ENCODE results near the gene PCSK4. TPM values are rescaled to one million over a fixed set of nuclear protein-coding genes. Genes with fewer than 3 reads are reported as not detected.

Gene PCSK4
- total RNA-seq, 1 experiment from 2014 or later: 7.2 TPM

GRCh38 chr19:1433119-1434039 is 56.8 kb downstream of the PCSK4 start:
- intact Hi-C loops (cut with micrococcal nuclease; ENCODE audit: unreplicated experiment): no loop called here
- peaks cover 61% of the 10 kb centered on the region for H3K36me3 ChIP-seq (ENCODE audit: insufficient read depth, low read length, poor library complexity, severe bottlenecking)
- DNase-seq (ENCODE audit: low spot score): no peak
- no peaks in the 10 kb centered on the region for H3K27me3 ChIP-seq (replicated peaks; ENCODE audit: insufficient read depth, low read depth, low read length, poor library complexity)
- no peak overlapping the region for H3K27ac ChIP-seq (ENCODE audit: low read depth, low read length, poor library complexity, severe bottlenecking)
- CTCF ChIA-PET: no interaction called here
- TF ChIP-seq EZH2 (IDR thresholded peaks at IDR 0.05; ENCODE audit: borderline replicate concordance, low read depth, low read length, poor library complexity, severe bottlenecking): no peak
- no peak overlapping the region for H3K4me3 ChIP-seq (ENCODE audit: low read depth, low read length, poor library complexity, severe bottlenecking)
- POLR2A ChIA-PET (ENCODE audit: low non-redundant PET): no interaction called here
- no peaks in the 10 kb centered on the region for H3K4me1 ChIP-seq (ENCODE audit: insufficient read depth, low read length, poor library complexity, severe bottlenecking)
- H3K9me3 ChIP-seq (ENCODE audit: low read depth, low read length, poor library complexity, severe bottlenecking): no peaks in the 10 kb centered on the region
- no TSS peak for BruUV-seq (replicated peaks)

- Histone ChIP-seq H3K27ac (ENCODE audit: low read depth, low read length, poor library complexity, severe bottlenecking) (no peak overlapping the region), H3K9me3 (ENCODE audit: low read depth, low read length, poor library complexity, severe bottlenecking) (no peaks in the 10 kb centered on the region), H3K36me3 (ENCODE audit: insufficient read depth, low read length, poor library complexity, severe bottlenecking) (peaks cover 69% of the 10 kb centered on the region), H3K4me1 (ENCODE audit: insufficient read depth, low read length, poor library complexity, severe bottlenecking) (no peaks in the 10 kb centered on the region), H3K4me3 (ENCODE audit: low read depth, low read length, poor library complexity, severe bottlenecking) (no peak overlapping the region), H3K27me3 (replicated peaks; ENCODE audit: insufficient read depth, low read depth, low read length, poor library complexity) (no peaks in the 10 kb centered on the region)
- ChIA-PET CTCF (no interaction called here), POLR2A (ENCODE audit: low non-redundant PET) (no interaction called here)
- TF ChIP-seq CTCF (conservative IDR thresholded peaks at IDR 0.05; ENCODE audit: low read depth, low read length) (no peak), EZH2 (IDR thresholded peaks at IDR 0.05; ENCODE audit: borderline replicate concordance, low read depth, low read length, poor library complexity, severe bottlenecking) (no peak)
- DNase-seq (ENCODE audit: low spot score): no peak
- no TSS peak for BruUV-seq (replicated peaks)
- intact Hi-C loops (cut with micrococcal nuclease; ENCODE audit: unreplicated experiment): no loop called here
Measured at GRCh38 chr19:1432507-1432887, 57.7 kb downstream of the PCSK4 start.

GRCh38 chr19:1431759-1432506 is 58.2 kb downstream of the PCSK4 start:
- DNase-seq (ENCODE audit: low spot score): no peak
- Histone ChIP-seq H3K27ac (ENCODE audit: low read depth, low read length, poor library complexity, severe bottlenecking) (no peak overlapping the region), H3K4me1 (ENCODE audit: insufficient read depth, low read length, poor library complexity, severe bottlenecking) (no peaks in the 10 kb centered on the region), H3K4me3 (ENCODE audit: low read depth, low read length, poor library complexity, severe bottlenecking) (no peak overlapping the region), H3K9me3 (ENCODE audit: low read depth, low read length, poor library complexity, severe bottlenecking) (no peaks in the 10 kb centered on the region), H3K27me3 (replicated peaks; ENCODE audit: insufficient read depth, low read depth, low read length, poor library complexity) (no peaks in the 10 kb centered on the region), H3K36me3 (ENCODE audit: insufficient read depth, low read length, poor library complexity, severe bottlenecking) (peaks cover 75% of the 10 kb centered on the region)
- POLR2A ChIA-PET (ENCODE audit: low non-redundant PET): no interaction called here
- CTCF ChIA-PET: no interaction called here
- intact Hi-C loops (cut with micrococcal nuclease; ENCODE audit: unreplicated experiment): no loop called here
- TF ChIP-seq CTCF (conservative IDR thresholded peaks at IDR 0.05; ENCODE audit: low read depth, low read length): no peak
- no peak for TF ChIP-seq EZH2 (IDR thresholded peaks at IDR 0.05; ENCODE audit: borderline replicate concordance, low read depth, low read length, poor library complexity, severe bottlenecking)
- no TSS peak for BruUV-seq (replicated peaks)

Other genes with a start within 250 kb of the PCSK4 start
- 237 and 250 TPM in 2 replicates for gene ATP5F1D, start 248.6 kb downstream of the PCSK4 start, total RNA-seq (2021)
- gene MIDN, start 241.8 kb downstream of the PCSK4 start, total RNA-seq (2021): 156 and 169 TPM in 2 replicates
- 287 and 386 TPM in 2 replicates for gene CIRBP, start 221.0 kb downstream of the PCSK4 start, total RNA-seq (2021)
- 69.4 and 88.6 TPM in 2 replicates for gene FAM174C, start 214.8 kb downstream of the PCSK4 start, total RNA-seq (2021)
- 0.64 and 0.68 TPM in 2 replicates for gene EFNA2, start 204.5 kb downstream of the PCSK4 start, total RNA-seq (2021)
- 101 and 111 TPM in 2 replicates for gene NDUFS7, start 106.4 kb downstream of the PCSK4 start, total RNA-seq (2021)
- 18.8 and 28.5 TPM in 2 replicates for gene GAMT, start 88.8 kb downstream of the PCSK4 start, total RNA-seq (2021)
- 222 and 229 TPM in 2 replicates for gene DAZAP1, start 82.8 kb downstream of the PCSK4 start, total RNA-seq (2021)
- gene RPS15, start 52.0 kb downstream of the PCSK4 start, total RNA-seq (2021): 1,685 and 1,696 TPM in 2 replicates
- 1.3 and 1.9 TPM in 2 replicates for gene APC2, start 40.2 kb downstream of the PCSK4 start, total RNA-seq (2021)
- gene C19orf25, start 11.1 kb downstream of the PCSK4 start, total RNA-seq (2021): 35.0 and 37.1 TPM in 2 replicates
- 4.7 and 6.8 TPM in 2 replicates for gene REEP6, start 831 bp upstream of the PCSK4 start, total RNA-seq (2021)
- 0.59 and 0.86 TPM in 2 replicates for gene ADAMTSL5, start 22.7 kb upstream of the PCSK4 start, total RNA-seq (2021)
- gene PLK5, start 33.7 kb upstream of the PCSK4 start, total RNA-seq (2021): not detected in 2 replicates
- gene MEX3D, start 78.0 kb upstream of the PCSK4 start, total RNA-seq (2021): 60.0 and 65.4 TPM in 2 replicates
- gene MBD3, start 102.5 kb upstream of the PCSK4 start, total RNA-seq (2021): 138 and 139 TPM in 2 replicates
- gene UQCR11, start 115.1 kb upstream of the PCSK4 start, total RNA-seq (2021): 256 and 258 TPM in 2 replicates
- 333 and 361 TPM in 2 replicates for gene TCF3, start 162.3 kb upstream of the PCSK4 start, total RNA-seq (2021)